NCI-H2171 (cell line): ENCODE measurements around the gene RNF207.

Experiments used
- DNase-seq: peaks from one replicate; lab custom pipeline; 2025; lab: John Stamatoyannopoulos, UW

RNF207 gene

GRCh38 chr1:6234502-6235295 is 28.8 kb downstream of the RNF207 start:
- DNase-seq: no peak

- no peak for DNase-seq
Observed at GRCh38 chr1:6235296-6235677, 29.4 kb downstream of the RNF207 start.

- DNase-seq: no peak
Observed at GRCh38 chr1:6237093-6237492, 31.2 kb downstream of the RNF207 start.

- no peak for DNase-seq
Observed at GRCh38 chr1:6239213-6239752, 33.4 kb downstream of the RNF207 start.

DNA sequence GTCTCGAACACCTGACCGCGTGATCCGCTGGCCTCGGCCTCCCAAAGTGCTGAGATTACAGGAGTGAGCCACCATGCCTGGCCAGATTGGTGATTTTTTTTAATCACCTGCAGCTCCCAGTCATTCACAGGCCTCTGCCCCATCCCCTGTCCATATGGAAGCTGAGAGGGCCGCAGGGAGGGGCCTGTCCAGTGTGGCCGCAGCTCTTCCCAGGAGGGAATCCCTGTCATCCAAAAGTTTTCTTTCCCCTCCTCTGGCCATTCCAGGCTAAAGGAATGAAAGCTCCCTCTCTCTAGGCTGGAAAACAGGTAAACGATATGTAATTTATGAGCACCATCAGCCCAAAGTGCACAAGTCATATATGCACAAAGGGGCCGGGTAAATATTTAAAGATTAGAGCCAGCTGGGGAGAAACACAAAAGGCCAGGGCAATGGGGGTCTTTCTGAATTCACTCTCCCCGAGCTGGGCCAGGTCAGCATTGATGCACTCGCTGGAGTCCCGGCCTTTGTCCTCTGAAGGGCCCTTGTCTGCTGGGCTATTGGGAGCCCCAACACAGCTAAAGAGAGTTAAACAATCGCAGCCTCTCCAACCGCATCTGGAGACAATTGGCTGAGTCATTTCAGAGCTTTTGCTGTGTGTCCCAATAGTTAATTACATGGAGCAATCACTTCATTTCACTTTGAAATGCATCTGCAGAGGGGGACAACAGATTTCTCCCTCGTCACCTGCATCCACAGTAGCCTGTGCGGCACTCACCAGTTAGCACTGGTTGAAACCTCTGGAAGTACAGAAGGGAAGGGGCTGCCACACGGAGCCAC is 34.2 kb downstream of the RNF207 start:
- no peak for DNase-seq

- DNase-seq: no peak
Observed at GRCh38 chr1:6241107-6241886, 35.4 kb downstream of the RNF207 start.

GRCh38 chr1:6241887-6242740 is 36.2 kb downstream of the RNF207 start:
- no peak for DNase-seq

DNA sequence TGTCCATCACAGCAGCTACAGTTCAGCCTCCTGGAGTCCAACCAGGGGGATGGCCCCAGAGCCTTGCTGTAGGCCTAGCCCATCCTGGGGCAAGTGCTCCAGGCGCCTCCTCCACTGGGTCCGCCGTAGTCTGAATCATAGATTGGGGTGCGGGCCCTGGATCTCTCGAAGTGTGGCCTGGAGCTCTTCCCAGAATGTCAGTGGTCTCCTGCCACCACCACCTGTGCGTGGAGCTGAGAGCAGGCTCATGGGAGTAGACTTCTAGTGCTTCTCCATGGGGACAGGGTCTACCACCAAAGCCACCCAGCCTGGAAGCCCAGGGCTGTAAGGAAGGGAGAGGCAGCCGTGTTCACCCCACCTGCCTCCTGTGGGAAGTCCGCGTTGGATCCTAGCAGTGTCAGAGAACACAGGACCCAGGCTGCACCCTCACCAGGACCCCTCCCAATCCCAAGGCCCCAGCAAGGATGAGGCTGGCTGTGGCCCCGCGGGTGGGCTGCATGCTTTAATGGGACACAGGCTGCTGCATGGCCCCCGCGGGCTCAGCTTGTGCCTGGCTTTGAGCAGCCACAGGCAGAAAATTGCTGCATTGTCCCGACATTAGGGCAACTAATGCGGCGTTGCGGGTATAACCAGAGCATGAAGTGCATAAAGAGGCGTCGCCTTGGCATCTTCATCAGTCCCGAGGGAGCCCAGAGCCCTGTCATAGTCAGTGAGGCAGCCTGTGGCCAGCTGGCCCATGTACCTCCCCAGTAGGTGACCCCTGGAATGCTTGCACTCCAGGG is 37.3 kb downstream of the RNF207 start:
- DNase-seq: no peak

GRCh38 chr1:6243993-6244392 is 38.1 kb downstream of the RNF207 start, which contains the start of gene HES3:
TSS of gene HES3 (plus strand) at chr1:6244179. CDS start at chr1:6244366, 187 bp downstream.
- no peak for DNase-seq

GRCh38 chr1:6244401-6245049 is 38.6 kb downstream of the RNF207 start:
- DNase-seq: no peak

- DNase-seq: peak; percentile 65
Observed at GRCh38 chr1:6245086-6245868, 39.4 kb downstream of the RNF207 start.

- peak; percentile 94 for DNase-seq
Observed at GRCh38 chr1:6245869-6246496, 40.1 kb downstream of the RNF207 start.

DNA sequence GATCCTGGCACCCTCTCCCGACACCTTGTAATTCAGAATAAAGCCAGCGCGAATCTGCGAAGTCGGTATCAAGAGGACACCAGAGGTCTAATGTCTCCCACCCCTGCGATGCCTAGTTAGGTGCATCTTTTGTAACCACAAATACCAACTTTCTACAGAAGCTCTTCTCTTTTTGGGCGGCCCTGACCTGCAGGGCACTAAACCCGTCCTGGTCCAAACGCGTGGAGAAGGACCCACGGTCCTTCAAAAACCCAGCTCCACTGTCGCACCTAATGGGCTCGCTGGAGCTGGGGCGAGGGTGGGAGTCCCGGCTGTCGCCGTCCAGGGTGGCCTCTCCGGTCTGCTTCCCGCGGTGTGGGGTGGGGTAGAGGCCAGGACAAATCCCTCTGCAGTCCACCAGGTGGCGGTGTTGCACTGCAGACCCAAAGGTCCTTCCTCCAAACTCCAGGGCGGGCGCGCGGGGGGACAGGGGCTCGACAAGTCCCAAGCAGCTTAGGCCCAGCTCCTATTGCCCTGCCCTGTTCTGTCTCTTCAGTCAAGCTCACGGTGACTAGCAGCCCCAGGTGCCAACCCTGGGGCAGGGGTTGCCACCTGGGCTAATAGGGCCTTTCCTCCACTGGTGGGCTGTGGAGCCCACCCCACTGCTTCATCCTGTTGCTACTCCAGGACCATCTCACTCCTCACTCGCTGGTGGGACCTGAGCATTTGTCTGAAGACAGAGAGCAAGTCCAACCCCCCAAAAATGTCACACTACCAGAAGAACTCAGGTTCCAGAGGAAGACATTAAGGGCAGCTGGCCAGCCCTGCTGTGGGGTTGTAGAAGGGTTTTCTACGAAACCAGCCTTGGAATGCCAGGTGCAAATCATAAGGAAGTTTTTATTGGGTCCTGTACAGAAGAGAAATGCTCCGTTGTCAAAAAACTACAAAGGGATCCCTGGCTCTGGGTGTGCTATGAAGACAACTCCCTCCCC is 40.9 kb downstream of the RNF207 start:
- peak; percentile 77 for DNase-seq

DNA sequence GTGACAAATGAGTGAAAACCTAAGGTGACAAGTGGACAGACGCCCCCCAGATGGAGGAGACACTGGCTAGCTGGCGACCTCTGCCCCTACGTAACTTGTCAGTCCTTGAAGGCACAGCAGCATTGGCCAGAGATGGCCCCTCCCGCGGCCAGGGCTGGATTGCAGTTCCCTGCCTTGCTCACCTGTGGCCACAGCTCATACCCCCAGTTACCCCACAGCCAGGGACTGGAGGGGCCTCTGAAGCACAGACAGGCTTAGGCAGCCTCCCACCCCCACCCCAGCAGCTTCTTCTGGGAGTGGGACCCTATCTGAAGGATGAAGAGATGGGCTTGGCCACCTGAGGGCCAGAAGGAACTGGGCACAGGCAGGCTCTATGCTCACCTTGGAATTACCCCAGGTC is 41.7 kb downstream of the RNF207 start:
- DNase-seq: no peak

GRCh38 chr1:6248161-6248776 is 42.4 kb downstream of the RNF207 start:
- DNase-seq: no peak

GRCh38 chr1:6248932-6249738 is 43.2 kb downstream of the RNF207 start:
- DNase-seq: no peak
